ENCODE measurements around the gene C17orf67. TPM values are rescaled to one million over a fixed set of nuclear protein-coding genes. Genes with fewer than 3 reads are reported as not detected.

The C17orf67 gene
- total and polyA plus RNA-seq, 10 of the 15 experiments (the other 5 are each of a cell fraction or from before 2014, with no cell fraction given) = 0.24 to 3.3 (median 0.89) TPM

- peak overlapping the region; percentile 84 for H3K4me2 ChIP-seq (ENCODE audit: control insufficient read depth, insufficient read depth)
- H3K9me3 ChIP-seq (replicated peaks; ENCODE audit: control insufficient read depth, insufficient read depth, low read length) = no peaks in the 10 kb centered on the region
- ATAC-seq = peak; percentile 99
- CTCF ChIA-PET = interaction anchor here (0.6 to 4.6 kb wide), 25 partner anchors 9 to 300 kb away, joined by 3 to 38 read pairs (median 3); partner anchors contain the start of gene NOG
- H3K4me3 ChIP-seq = peak overlapping the region; percentile 39; the same call in 1 of the 2 replicates
- peaks cover 2% of the 10 kb centered on the region in 2 experiments; a peak in 1 of 4 replicates for H3K27me3 ChIP-seq (replicated peaks in 1 of 2; ENCODE audit: control insufficient read depth in 2 of 2, insufficient read depth in 2 of 2, low read length in 1 of 2)
- intact Hi-C loops (cut with micrococcal nuclease; ENCODE audit: unreplicated experiment) = loop anchor here (1.0 to 2.0 kb wide), 2 partner anchors 63 to 188 kb away; no protein-coding TSS in a partner anchor
- WGBS (ENCODE audit: insufficient coverage, insufficient replicate concordance, low lambda C conversion rate, missing lambda C conversion rate) = under 1% methylated on average over 47 of the region's 48 CpGs
- RAD21 ChIA-PET (ENCODE audit: unreplicated experiment) = interaction anchor here (0.7 to 1.7 kb wide), 3 partner anchors 64 to 187 kb away, joined by 3 to 8 read pairs (median 3); partner anchors contain the start of gene NOG
- H3K36me3 ChIP-seq (ENCODE audit: control insufficient read depth in 2 of 2, insufficient read depth in 2 of 2, low read length in 1 of 2) = no peaks in the 10 kb centered on the region
- POLR2A ChIA-PET = no interaction called here
- in situ Hi-C loops (cut with MboI) = no loop called here
- H3K9ac ChIP-seq (ENCODE audit: control insufficient read depth, insufficient read depth, low read length) = no peak overlapping the region; the same call in 1 of the 2 replicates
- H2AFZ ChIP-seq (ENCODE audit: control insufficient read depth, low read depth, low read length) = peak overlapping the region; percentile 33; the same call in 1 of the 2 replicates
- H3K79me2 ChIP-seq (ENCODE audit: control insufficient read depth, insufficient read depth, low read length) = no peaks in the 10 kb centered on the region
- H3K4me1 ChIP-seq (ENCODE audit: control insufficient read depth, insufficient read depth, low read length) = no peaks in the 10 kb centered on the region; the same call in 1 of the 2 replicates
- FAIRE-seq = peak; percentile 80
- H3K27ac ChIP-seq (ENCODE audit: control insufficient read depth, insufficient read depth) = no peak overlapping the region
- H4K20me1 ChIP-seq (ENCODE audit: control insufficient read depth, insufficient read depth) = no peaks in the 10 kb centered on the region
- no TSS peak for BruUV-seq (replicated peaks)
- no peak for DNase-seq (ENCODE audit: low read depth, low spot score)
- SMC1A ChIA-PET (ENCODE audit: uncharacterized antibody, unreplicated experiment) = interaction anchor here (1.0 to 1.7 kb wide), 7 partner anchors 14 to 224 kb away, joined by 3 to 14 read pairs (median 3); partner anchors contain the start of gene NOG
- TF ChIP-seq RB1 (IDR thresholded peaks at IDR 0.05; ENCODE audit: borderline replicate concordance) (peak; percentile 53; the same call in 1 of the 2 replicates), IRF5 (IDR thresholded peaks at IDR 0.05; ENCODE audit: borderline replicate concordance) (no peak), CHD2 (IDR thresholded peaks at IDR 0.05; ENCODE audit: borderline replicate concordance, low read depth, low read length) (0 out of 2 replicates have a peak, but pooled peaks have one; percentile 20), BMI1 (IDR thresholded peaks at IDR 0.05; ENCODE audit: borderline replicate concordance) (no peak), POLR2A (IDR thresholded peaks at IDR 0.05; ENCODE audit: low read depth, low read length) (no peak), MTA3 (IDR thresholded peaks at IDR 0.05; ENCODE audit: borderline replicate concordance, low read length) (no peak), NR2F1 (conservative IDR thresholded peaks at IDR 0.05) (no peak), MAX (IDR thresholded peaks at IDR 0.05; ENCODE audit: low read depth, low read length) (peak; percentile 64; the same call in 1 of the 2 replicates), RAD21 (IDR thresholded peaks at IDR 0.05; ENCODE audit: insufficient read depth, low read depth, low read length) (peak; percentile 67), HDGF (IDR thresholded peaks at IDR 0.05) (no peak), MTA2 (IDR thresholded peaks at IDR 0.05; ENCODE audit: low read depth) (no peak), EGR1 (IDR thresholded peaks at IDR 0.05; ENCODE audit: borderline replicate concordance in 1 of 2, low read depth in 2 of 2, low read length in 2 of 2) (peak in 1 of 2 experiments; percentile 62; a peak in 1 of 3 replicates), CBX5 (IDR thresholded peaks at IDR 0.05; ENCODE audit: low read depth) (no peak), YY1 (IDR thresholded peaks at IDR 0.05; ENCODE audit: low read depth, low read length) (peak; percentile 58; the same call in 1 of the 2 replicates), YBX1 (IDR thresholded peaks at IDR 0.05) (no peak), SMC3 (IDR thresholded peaks at IDR 0.05; ENCODE audit: borderline replicate concordance, low read length) (peak; percentile 54)
- TF ChIP-seq, protein P1, sequence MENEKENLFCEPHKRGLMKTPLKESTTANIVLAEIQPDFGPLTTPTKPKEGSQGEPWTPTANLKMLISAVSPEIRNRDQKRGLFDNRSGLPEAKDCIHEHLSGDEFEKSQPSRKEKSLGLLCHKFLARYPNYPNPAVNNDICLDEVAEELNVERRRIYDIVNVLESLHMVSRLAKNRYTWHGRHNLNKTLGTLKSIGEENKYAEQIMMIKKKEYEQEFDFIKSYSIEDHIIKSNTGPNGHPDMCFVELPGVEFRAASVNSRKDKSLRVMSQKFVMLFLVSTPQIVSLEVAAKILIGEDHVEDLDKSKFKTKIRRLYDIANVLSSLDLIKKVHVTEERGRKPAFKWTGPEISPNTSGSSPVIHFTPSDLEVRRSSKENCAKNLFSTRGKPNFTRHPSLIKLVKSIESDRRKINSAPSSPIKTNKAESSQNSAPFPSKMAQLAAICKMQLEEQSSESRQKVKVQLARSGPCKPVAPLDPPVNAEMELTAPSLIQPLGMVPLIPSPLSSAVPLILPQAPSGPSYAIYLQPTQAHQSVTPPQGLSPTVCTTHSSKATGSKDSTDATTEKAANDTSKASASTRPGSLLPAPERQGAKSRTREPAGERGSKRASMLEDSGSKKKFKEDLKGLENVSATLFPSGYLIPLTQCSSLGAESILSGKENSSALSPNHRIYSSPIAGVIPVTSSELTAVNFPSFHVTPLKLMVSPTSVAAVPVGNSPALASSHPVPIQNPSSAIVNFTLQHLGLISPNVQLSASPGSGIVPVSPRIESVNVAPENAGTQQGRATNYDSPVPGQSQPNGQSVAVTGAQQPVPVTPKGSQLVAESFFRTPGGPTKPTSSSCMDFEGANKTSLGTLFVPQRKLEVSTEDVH (IDR thresholded peaks at IDR 0.05; ENCODE audit: low read depth, partially characterized antibody) = no peak
- TF ChIP-seq, protein P2, sequence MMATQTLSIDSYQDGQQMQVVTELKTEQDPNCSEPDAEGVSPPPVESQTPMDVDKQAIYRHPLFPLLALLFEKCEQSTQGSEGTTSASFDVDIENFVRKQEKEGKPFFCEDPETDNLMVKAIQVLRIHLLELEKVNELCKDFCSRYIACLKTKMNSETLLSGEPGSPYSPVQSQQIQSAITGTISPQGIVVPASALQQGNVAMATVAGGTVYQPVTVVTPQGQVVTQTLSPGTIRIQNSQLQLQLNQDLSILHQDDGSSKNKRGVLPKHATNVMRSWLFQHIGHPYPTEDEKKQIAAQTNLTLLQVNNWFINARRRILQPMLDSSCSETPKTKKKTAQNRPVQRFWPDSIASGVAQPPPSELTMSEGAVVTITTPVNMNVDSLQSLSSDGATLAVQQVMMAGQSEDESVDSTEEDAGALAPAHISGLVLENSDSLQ (IDR thresholded peaks at IDR 0.05) = peak; percentile 78
Observed at GRCh38 chr17:56779898-56780777, 53.6 kb downstream of the C17orf67 start.
